ENCODE results near the gene THTPA. TPM values are rescaled to one million over a fixed set of nuclear protein-coding genes. Genes with fewer than 3 reads are reported as not detected.

The THTPA gene
- total RNA-seq, 1 experiment from 2014 or later = 16.8 TPM

DNA sequence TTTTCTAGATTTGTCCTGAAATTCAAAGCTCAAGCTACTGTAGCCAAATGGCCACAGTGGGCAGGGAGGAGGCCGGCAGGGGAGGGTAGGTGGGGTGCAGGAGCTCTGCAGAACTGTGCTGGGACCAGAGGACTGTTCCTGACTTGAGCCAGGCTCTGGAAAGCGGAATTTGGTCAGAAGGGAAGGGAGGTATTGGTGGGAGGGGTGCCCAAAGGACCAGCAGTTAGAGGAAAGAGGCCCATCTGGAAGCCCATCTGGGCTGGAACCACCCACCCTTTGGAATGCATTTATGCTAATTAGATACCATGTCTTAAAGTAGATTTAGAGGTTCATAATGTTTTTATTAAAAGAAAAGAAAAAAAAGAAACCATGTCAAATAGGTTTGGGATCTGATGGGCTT lies 47.0 kb downstream of the THTPA start:
- no TSS peak for BruUV-seq (replicated peaks)
- no peaks in the 10 kb centered on the region for H3K4me1 Mint-ChIP-seq (ENCODE audit: insufficient read depth, unreplicated experiment)
- ChIA-PET POLR2A (no interaction called here), CTCF (interaction anchor here (0.7 to 2.0 kb wide), 3 partner anchors 29 to 497 kb away, joined by 5 to 12 read pairs (median 5); no protein-coding TSS in a partner anchor)
- TF ChIP-seq, protein P1, sequence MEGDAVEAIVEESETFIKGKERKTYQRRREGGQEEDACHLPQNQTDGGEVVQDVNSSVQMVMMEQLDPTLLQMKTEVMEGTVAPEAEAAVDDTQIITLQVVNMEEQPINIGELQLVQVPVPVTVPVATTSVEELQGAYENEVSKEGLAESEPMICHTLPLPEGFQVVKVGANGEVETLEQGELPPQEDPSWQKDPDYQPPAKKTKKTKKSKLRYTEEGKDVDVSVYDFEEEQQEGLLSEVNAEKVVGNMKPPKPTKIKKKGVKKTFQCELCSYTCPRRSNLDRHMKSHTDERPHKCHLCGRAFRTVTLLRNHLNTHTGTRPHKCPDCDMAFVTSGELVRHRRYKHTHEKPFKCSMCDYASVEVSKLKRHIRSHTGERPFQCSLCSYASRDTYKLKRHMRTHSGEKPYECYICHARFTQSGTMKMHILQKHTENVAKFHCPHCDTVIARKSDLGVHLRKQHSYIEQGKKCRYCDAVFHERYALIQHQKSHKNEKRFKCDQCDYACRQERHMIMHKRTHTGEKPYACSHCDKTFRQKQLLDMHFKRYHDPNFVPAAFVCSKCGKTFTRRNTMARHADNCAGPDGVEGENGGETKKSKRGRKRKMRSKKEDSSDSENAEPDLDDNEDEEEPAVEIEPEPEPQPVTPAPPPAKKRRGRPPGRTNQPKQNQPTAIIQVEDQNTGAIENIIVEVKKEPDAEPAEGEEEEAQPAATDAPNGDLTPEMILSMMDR (IDR thresholded peaks at IDR 0.05; ENCODE audit: unreplicated experiment) = no peak
- DNase-seq (ENCODE audit: unreplicated experiment) = no peak
- no peaks in the 10 kb centered on the region for H3K9me3 Mint-ChIP-seq (ENCODE audit: unreplicated experiment)
- H3K4me3 Mint-ChIP-seq (ENCODE audit: unreplicated experiment) = no peak overlapping the region
- H3K27me3 Mint-ChIP-seq (ENCODE audit: insufficient read depth, unreplicated experiment) = no peaks in the 10 kb centered on the region
- intact Hi-C loops (cut with micrococcal nuclease) = no loop called here
- no peak overlapping the region for H3K27ac Mint-ChIP-seq (ENCODE audit: low read depth, unreplicated experiment)
- no peaks in the 10 kb centered on the region for H3K36me3 Mint-ChIP-seq (ENCODE audit: insufficient read depth, unreplicated experiment)

DNA sequence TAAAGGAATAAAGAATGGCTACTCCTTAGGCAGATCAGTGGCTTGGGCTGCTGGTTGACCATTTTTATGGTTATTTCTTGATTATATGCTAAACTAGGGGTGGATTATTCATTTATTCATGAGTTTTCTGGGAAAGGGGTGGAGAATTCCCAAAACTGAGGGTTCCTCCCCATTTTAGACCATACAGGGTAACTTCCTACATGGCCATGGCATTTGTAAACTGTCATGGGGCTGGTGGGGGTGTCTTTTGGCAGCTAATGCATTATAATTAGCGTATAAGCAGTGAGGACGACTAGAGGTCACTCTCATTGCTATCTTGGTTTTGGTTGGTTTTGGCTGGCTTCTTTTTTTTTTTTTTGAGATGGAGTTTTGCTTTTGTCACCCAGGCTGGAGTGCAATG lies 48.1 kb downstream of the THTPA start:
- TF ChIP-seq, protein P1 (IDR thresholded peaks at IDR 0.05; ENCODE audit: unreplicated experiment) = no peak
- DNase-seq (ENCODE audit: unreplicated experiment) = no peak
- Mint-ChIP-seq H3K36me3 (ENCODE audit: insufficient read depth, unreplicated experiment) (no peaks in the 10 kb centered on the region), H3K4me1 (ENCODE audit: insufficient read depth, unreplicated experiment) (no peaks in the 10 kb centered on the region), H3K27ac (ENCODE audit: low read depth, unreplicated experiment) (no peak overlapping the region), H3K9me3 (ENCODE audit: unreplicated experiment) (no peaks in the 10 kb centered on the region), H3K4me3 (ENCODE audit: unreplicated experiment) (no peak overlapping the region), H3K27me3 (ENCODE audit: insufficient read depth, unreplicated experiment) (peaks cover 8% of the 10 kb centered on the region)
- BruUV-seq (replicated peaks) = no TSS peak
- CTCF ChIA-PET = no interaction called here
- POLR2A ChIA-PET = no interaction called here
- intact Hi-C loops (cut with micrococcal nuclease) = no loop called here

DNA sequence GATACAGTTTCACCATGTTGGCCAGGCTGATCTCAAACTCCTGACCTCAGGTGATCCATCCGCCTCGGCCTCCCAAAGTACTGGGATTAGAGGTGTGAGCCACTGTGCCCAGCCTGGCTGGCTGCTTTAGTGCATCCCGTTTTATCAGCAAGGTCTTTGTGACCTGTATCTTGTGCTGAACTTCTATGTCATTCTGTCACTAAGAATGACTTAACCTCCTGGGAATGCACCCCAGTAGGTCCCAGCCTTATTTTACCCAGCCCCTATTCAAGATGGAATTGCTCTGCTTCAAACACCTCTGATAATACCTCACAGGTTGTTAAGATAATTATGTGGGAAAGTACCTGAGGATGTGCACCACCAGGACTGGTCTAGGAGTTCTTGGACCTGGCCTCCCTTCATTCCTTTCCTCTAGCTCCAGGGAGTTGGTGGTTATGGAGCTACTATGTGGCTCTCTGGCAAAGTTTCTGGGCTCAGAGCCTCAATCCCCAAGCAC lies 48.7 kb downstream of the THTPA start:
- H3K27ac Mint-ChIP-seq (ENCODE audit: low read depth, unreplicated experiment) = no peak overlapping the region
- peaks cover 14% of the 10 kb centered on the region for H3K27me3 Mint-ChIP-seq (ENCODE audit: insufficient read depth, unreplicated experiment)
- DNase-seq (ENCODE audit: unreplicated experiment) = no peak
- TF ChIP-seq, protein P1 (IDR thresholded peaks at IDR 0.05; ENCODE audit: unreplicated experiment) = no peak
- ChIA-PET POLR2A (no interaction called here), CTCF (interaction anchor here (2.2 kb wide), 1 partner anchor 27 kb away, joined by 7 read pairs; no protein-coding TSS in a partner anchor)
- no TSS peak for BruUV-seq (replicated peaks)
- H3K9me3 Mint-ChIP-seq (ENCODE audit: unreplicated experiment) = no peaks in the 10 kb centered on the region
- H3K36me3 Mint-ChIP-seq (ENCODE audit: insufficient read depth, unreplicated experiment) = no peaks in the 10 kb centered on the region
- intact Hi-C loops (cut with micrococcal nuclease) = no loop called here
- no peaks in the 10 kb centered on the region for H3K4me1 Mint-ChIP-seq (ENCODE audit: insufficient read depth, unreplicated experiment)
- H3K4me3 Mint-ChIP-seq (ENCODE audit: unreplicated experiment) = no peak overlapping the region

DNA sequence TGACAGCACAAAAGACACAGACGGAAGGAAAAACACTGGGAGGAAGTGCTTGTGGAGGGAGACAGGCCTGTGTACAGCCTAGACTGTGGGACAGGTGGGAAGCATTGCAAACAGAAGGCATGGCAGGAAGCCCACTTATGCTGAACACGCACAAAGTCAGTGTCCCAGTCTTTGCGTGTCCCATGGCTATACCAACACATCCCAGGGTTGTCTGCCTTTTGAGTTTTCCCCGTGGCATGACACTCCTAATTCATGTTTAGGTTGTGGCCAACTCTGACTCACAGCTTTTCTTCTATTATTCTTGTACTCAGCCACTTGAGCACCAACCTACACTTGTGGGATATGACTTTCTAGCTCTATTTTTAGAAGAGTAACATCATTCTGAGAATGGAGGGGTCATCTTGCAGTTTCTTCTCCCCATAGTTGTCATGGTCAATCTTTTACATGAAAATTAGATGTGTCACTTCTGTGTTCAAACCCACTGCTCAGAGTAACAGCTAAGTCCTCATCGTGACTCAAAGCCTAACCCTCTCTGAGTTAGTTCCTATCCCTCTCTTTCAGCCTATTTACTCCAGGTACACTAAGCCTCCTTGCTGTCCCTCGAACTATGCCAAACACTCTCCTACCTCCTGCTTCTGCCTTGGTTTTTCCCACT lies 50.0 kb downstream of the THTPA start:
- no peaks in the 10 kb centered on the region for H3K4me1 Mint-ChIP-seq (ENCODE audit: insufficient read depth, unreplicated experiment)
- no peak overlapping the region for H3K4me3 Mint-ChIP-seq (ENCODE audit: unreplicated experiment)
- no peak for DNase-seq (ENCODE audit: unreplicated experiment)
- no peaks in the 10 kb centered on the region for H3K36me3 Mint-ChIP-seq (ENCODE audit: insufficient read depth, unreplicated experiment)
- no peak overlapping the region for H3K27ac Mint-ChIP-seq (ENCODE audit: low read depth, unreplicated experiment)
- TF ChIP-seq, protein P1 (IDR thresholded peaks at IDR 0.05; ENCODE audit: unreplicated experiment) = no peak
- ChIA-PET CTCF (interaction anchor here (0.5 to 2.2 kb wide), 3 partner anchors 17 to 635 kb away, joined by 3 to 7 read pairs (median 4); no protein-coding TSS in a partner anchor), POLR2A (interaction anchor here (0.6 to 0.7 kb wide), 2 partner anchors 19 to 1093 kb away, joined by 3 read pairs; no protein-coding TSS in a partner anchor)
- peaks cover 14% of the 10 kb centered on the region for H3K27me3 Mint-ChIP-seq (ENCODE audit: insufficient read depth, unreplicated experiment)
- intact Hi-C loops (cut with micrococcal nuclease) = no loop called here
- BruUV-seq (replicated peaks) = no TSS peak
- no peaks in the 10 kb centered on the region for H3K9me3 Mint-ChIP-seq (ENCODE audit: unreplicated experiment)

Data from MCF 10A (cell line).